ACC112 (cell line): ENCODE results near the gene TBC1D21.
"Not testable (repeated sequence)": the region's sequence is repeated elsewhere in the genome, so short reads cannot be mapped to it uniquely, and the experiment has no call there.

Experiments
- H2AFZ ChIP-seq: fragments of 200-600 bp; sonication (generic); one replicate; pipeline ENCODE4 v1.6.0; 2017; ENCODE audit warnings: antibody characterized with exemption, low read length; ENCODE audit not compliant: unreplicated experiment
- H3K27ac ChIP-seq: fragments of 200-600 bp; sonication (generic); 2 replicates; pipeline ENCODE4 v1.5.1; 2014; ENCODE audit warnings: low read depth, mild to moderate bottlenecking, antibody characterized with exemption, low read length, moderate library complexity
- H3K27me3 ChIP-seq: fragments of 200-600 bp; sonication (generic); 2 replicates; pipeline ENCODE4 v1.6.1; 2014; ENCODE audit warnings: mild to moderate bottlenecking, antibody characterized with exemption, low read length, moderate library complexity, mixed read lengths; ENCODE audit not compliant: insufficient read depth
- H3K36me3 ChIP-seq: fragments of 200-600 bp; sonication (generic); 2 replicates; pipeline ENCODE4 v1.6.1; 2016; ENCODE audit warnings: mild to moderate bottlenecking, antibody characterized with exemption, low read length, moderate library complexity, mixed read lengths; ENCODE audit not compliant: insufficient read depth
- H3K4me1 ChIP-seq: fragments of 200-600 bp; sonication (generic); one replicate; pipeline ENCODE4 v1.6.1; 2016; ENCODE audit warnings: low read length, mixed read lengths; ENCODE audit not compliant: insufficient read depth, unreplicated experiment, control insufficient read depth
- H3K4me3 ChIP-seq: fragments of 200-600 bp; sonication (generic); 2 replicates; pipeline ENCODE4 v1.5.1; 2014; ENCODE audit warnings: mild to moderate bottlenecking, low read depth, low read length
- H3K79me2 ChIP-seq: fragments of 200-600 bp; sonication (generic); one replicate; pipeline ENCODE4 v1.6.0; 2016; ENCODE audit warnings: low read length; ENCODE audit not compliant: control insufficient read depth, unreplicated experiment, insufficient read depth

Gene TBC1D21

GRCh38 chr15:73930790-73931281 is 57.5 kb downstream of the TBC1D21 start:
- peak overlapping the region; percentile 95; the same call in 1 of the 2 replicates for H3K4me3 ChIP-seq
- 0 out of 2 replicates have a peak, but pooled peaks cover 3% of the 10 kb centered on the region for H3K36me3 ChIP-seq
- no peaks in the 10 kb centered on the region for H3K27me3 ChIP-seq
- peaks cover 91% of the 10 kb centered on the region for H3K79me2 ChIP-seq
- 0 out of 2 replicates have a peak overlapping the region, but pooled peaks have one; percentile 16 for H3K27ac ChIP-seq
- H2AFZ ChIP-seq: no peak overlapping the region
- peaks cover 67% of the 10 kb centered on the region for H3K4me1 ChIP-seq

- peaks cover 93% of the 10 kb centered on the region for H3K79me2 ChIP-seq
- H3K36me3 ChIP-seq: 0 out of 2 replicates have a peak, but pooled peaks cover 3% of the 10 kb centered on the region
- H3K27ac ChIP-seq: no peak overlapping the region
- no peaks in the 10 kb centered on the region for H3K27me3 ChIP-seq
- peaks cover 71% of the 10 kb centered on the region for H3K4me1 ChIP-seq
- H2AFZ ChIP-seq: no peak overlapping the region
- no peak overlapping the region for H3K4me3 ChIP-seq
Measured at GRCh38 chr15:73931441-73931840, 58.1 kb downstream of the TBC1D21 start.

DNA sequence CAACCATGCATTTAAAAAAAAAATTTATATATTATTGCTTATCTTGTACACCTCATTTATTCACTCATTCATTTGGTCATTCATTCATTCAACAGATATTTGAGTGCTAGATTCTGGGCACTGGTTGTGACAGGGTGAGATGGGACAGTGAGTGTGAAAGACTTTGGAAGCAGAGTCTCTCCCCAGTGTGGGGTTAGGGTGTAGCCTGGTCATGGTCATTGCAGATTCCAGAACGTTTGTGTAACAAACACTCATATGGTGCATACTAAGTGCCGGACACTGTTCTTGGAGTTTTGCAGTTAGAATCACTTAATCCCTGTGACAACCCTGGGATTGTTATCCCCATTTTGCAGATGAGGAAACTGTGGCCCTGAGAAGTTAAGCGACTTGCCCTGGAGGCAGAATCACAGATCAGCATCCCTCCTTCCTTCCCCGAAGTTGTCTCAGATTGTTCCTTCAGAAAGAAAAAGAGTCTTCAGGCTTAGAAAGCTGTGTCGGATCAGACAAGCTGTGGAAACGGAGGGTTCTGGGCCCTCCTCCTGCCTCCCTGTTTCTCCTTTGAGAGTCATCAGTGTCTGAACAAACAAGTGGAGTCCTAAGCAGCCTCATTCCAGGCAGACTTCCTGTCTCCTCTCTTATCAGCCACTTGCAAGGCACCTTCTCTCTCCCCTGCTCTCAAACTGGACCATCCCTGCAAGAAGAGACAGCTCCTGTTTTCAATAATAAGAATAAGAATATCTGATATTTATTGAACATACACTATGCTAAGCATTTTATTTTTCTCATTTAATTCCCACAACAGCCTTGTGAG is 59.2 kb downstream of the TBC1D21 start:
- Histone ChIP-seq H3K27ac (no peak overlapping the region), H3K4me3 (no peak overlapping the region; the same call in 1 of the 2 replicates), H3K79me2 (peaks cover 93% of the 10 kb centered on the region), H3K4me1 (peaks cover 73% of the 10 kb centered on the region), H2AFZ (no peak overlapping the region), H3K27me3 (no peaks in the 10 kb centered on the region), H3K36me3 (0 out of 2 replicates have a peak, but pooled peaks cover 3% of the 10 kb centered on the region)

DNA sequence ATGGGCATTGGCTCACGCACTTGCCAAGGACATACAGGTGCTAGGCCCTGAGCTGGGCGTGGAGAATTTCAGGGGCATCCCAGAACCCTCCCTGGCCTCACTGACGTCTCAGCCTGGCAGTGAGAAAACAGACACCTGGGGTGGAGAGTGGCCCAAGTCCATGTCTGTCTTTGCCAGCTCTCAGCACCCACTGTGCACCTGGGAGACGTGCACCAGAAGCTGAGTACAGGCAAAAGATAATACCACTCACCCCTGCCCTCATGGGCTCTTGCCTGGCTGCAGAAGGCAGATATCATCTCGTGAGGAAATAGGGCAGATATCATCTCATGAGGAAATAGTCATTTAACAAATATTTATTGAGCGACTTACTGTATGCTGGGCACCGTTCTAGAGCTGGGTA is 60.9 kb downstream of the TBC1D21 start:
- Histone ChIP-seq H3K36me3 (0 out of 2 replicates have a peak, but pooled peaks cover 8% of the 10 kb centered on the region), H3K27ac (no peak overlapping the region), H3K4me3 (no peak overlapping the region), H3K4me1 (peaks cover 74% of the 10 kb centered on the region), H3K27me3 (no peaks in the 10 kb centered on the region), H3K79me2 (peaks cover 87% of the 10 kb centered on the region), H2AFZ (no peak overlapping the region)

DNA sequence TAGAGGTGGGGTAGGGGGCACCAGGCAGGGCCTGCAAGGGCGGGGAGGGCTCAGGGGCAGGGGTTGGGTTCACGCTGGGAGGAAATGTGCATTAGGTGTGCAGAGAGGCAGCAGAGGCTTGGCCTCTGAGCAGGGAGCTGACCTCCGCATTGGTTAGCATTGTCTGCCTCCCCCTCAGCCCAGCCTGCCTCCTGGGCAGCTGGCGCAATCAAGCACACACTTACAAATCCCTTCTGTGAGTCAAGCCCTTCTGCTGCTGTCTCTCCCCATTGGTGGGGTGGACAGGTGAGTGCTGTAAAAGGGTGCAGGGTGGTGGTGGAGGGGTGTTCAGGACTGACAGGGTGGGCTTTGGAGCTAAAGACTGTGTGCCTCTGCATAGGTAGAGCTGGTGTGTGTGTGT is 62.2 kb downstream of the TBC1D21 start:
- Histone ChIP-seq H2AFZ (no peak overlapping the region), H3K79me2 (peaks cover 84% of the 10 kb centered on the region), H3K27ac (no peak overlapping the region), H3K4me3 (no peak overlapping the region), H3K4me1 (peaks cover 74% of the 10 kb centered on the region), H3K36me3 (0 out of 2 replicates have a peak, but pooled peaks cover 8% of the 10 kb centered on the region), H3K27me3 (no peaks in the 10 kb centered on the region)

GRCh38 chr15:73936181-73936580 is 62.8 kb downstream of the TBC1D21 start:
- no peak overlapping the region for H3K4me3 ChIP-seq
- H3K79me2 ChIP-seq: peaks cover 81% of the 10 kb centered on the region
- no peak overlapping the region for H2AFZ ChIP-seq
- 0 out of 2 replicates have a peak, but pooled peaks cover 8% of the 10 kb centered on the region for H3K36me3 ChIP-seq
- H3K27me3 ChIP-seq: no peaks in the 10 kb centered on the region
- H3K27ac ChIP-seq: no peak overlapping the region
- H3K4me1 ChIP-seq: peaks cover 74% of the 10 kb centered on the region

- Histone ChIP-seq H3K4me3 (no peak overlapping the region), H3K27ac (no peak overlapping the region), H3K36me3 (0 out of 2 replicates have a peak, but pooled peaks cover 8% of the 10 kb centered on the region), H3K27me3 (no peaks in the 10 kb centered on the region), H2AFZ (no peak overlapping the region), H3K79me2 (peaks cover 80% of the 10 kb centered on the region), H3K4me1 (peaks cover 74% of the 10 kb centered on the region)
Measured at GRCh38 chr15:73936588-73937290, 63.4 kb downstream of the TBC1D21 start.

GRCh38 chr15:73937296-73937695 is 63.9 kb downstream of the TBC1D21 start:
- Histone ChIP-seq H3K4me1 (peaks cover 75% of the 10 kb centered on the region), H3K36me3 (0 out of 2 replicates have a peak, but pooled peaks cover 7% of the 10 kb centered on the region), H3K27me3 (no peaks in the 10 kb centered on the region)

GRCh38 chr15:73937726-73938125 is 64.4 kb downstream of the TBC1D21 start:
- H3K4me1 ChIP-seq: peaks cover 75% of the 10 kb centered on the region
- H2AFZ ChIP-seq: no peak overlapping the region
- peaks cover 81% of the 10 kb centered on the region for H3K79me2 ChIP-seq
- H3K27me3 ChIP-seq: no peaks in the 10 kb centered on the region
- H3K27ac ChIP-seq: no peak overlapping the region
- H3K36me3 ChIP-seq: 0 out of 2 replicates have a peak, but pooled peaks cover 5% of the 10 kb centered on the region
- no peak overlapping the region for H3K4me3 ChIP-seq

More at GRCh38 chr15:73937296-73937695, 63.9 kb downstream of the TBC1D21 start:
- Histone ChIP-seq H3K79me2 (peaks cover 81% of the 10 kb centered on the region), H3K27ac (no peak overlapping the region), H3K4me3 (no peak overlapping the region), H2AFZ (no peak overlapping the region)

- Histone ChIP-seq H3K4me1 (peaks cover 69% of the 10 kb centered on the region), H3K79me2 (peaks cover 77% of the 10 kb centered on the region)
- H3K27ac ChIP-seq, H3K4me3 ChIP-seq, H3K27me3 ChIP-seq, H2AFZ ChIP-seq, H3K36me3 ChIP-seq: not testable (repeated sequence)
Measured at GRCh38 chr15:73938516-73938915, 65.2 kb downstream of the TBC1D21 start.
